Bone marrow (tissue), 2 donors: ENCODE data around the gene ZDHHC9.
"Not testable (repeated sequence)": the region's sequence is repeated elsewhere in the genome, so short reads cannot be mapped to it uniquely, and the experiment has no call there.

Experiments
- DNase-seq, 2 donors: peaks; one replicate each; lab custom pipeline; 2025; lab: John Stamatoyannopoulos, UW

The ZDHHC9 gene

DNA sequence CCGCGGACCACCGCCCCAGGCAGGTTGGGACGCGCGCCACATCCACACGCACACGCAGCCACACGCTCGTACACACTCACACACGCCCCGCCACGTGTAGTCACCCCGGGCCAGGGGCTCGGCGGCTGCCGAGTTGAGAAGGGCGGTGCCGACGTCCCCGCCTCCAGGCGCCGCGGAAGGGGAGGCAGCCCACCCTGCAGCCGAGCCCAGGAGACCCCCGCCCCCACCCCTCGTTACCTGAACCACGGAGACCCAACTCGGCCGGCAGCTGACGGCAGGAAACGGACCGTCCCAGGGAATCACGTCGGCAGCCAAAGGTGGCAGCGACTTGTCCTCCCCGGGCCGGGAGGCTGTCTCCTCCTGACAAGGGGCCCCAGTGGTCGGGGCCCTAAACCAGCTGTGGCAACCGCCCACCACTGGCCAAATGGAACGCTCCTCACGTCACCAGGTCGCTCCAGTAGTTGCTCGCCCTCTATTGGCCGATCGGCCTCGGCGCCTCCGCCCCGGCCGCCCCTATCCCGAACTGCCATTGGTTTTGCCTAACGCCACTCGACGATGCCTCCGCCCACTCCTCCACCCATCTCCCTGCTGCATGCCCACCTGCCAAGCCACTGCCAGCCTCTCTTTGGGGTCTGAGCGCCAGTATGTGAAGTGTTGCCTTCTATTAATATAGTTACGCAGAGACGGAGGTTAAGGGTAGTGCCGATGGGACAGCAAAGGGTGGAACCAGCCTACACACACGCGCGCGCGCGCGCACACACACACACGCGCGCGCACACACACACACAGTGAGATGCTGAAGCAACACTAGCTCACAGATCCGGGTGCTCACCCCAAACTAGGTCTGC, at the start of gene ZDHHC9:
TSS of gene ZDHHC9 (minus strand) at position 428 of the 848 bp plus-strand sequence. CDS start 1,941 bp downstream, outside the sequence.
- DNase-seq = peak; percentile 43 to 63

- no peak for DNase-seq
Observed at GRCh38 chrX:129877401-129877800, 33.7 kb upstream of the ZDHHC9 start.

DNA sequence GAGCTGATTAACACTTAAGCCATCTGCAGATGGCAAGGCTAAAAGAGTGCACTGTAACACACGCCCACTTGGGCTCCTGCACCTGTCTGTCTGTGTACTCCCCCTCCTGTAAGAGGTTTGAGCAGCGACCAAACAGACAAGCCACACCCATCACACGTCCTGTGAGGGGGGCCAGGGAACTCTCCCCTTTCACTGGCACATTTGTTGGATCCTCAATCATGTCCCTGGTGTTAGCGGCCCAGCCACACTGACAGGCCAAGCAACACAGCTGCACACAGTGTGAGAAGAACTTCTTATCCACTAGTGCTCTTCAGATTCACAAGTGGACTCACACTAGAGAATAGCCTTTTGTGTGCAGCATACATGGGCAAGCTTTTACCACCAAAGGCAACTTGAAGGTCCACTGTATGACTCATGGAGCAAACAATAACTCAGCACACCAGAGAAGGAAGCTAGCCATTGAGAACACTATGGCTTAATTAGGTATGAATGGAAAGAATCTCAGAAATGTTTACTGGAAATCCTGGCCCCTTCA, 33.2 kb upstream of the ZDHHC9 start:
- no peak for DNase-seq

DNA sequence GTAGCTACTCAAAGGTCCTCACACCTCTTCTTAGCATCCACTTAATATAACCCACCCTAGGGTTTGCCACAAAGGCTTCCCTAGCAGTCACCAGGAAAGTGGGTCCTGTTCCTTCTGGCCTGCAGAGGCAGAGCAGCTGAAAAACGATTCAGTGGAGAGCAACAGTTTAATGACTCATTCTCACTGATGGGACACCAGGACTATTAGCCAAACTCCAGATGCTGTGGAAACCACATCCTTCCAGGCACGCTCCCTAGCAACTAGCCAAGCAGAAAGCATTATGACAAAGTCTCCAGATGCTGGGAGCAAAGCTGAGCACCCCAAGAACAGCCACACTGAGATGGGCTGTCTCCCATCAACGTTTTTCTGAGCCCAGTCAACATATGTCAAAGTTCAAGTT, 32.0 kb upstream of the ZDHHC9 start:
- DNase-seq = peak in 1 of 2 donors; percentile 0

DNA sequence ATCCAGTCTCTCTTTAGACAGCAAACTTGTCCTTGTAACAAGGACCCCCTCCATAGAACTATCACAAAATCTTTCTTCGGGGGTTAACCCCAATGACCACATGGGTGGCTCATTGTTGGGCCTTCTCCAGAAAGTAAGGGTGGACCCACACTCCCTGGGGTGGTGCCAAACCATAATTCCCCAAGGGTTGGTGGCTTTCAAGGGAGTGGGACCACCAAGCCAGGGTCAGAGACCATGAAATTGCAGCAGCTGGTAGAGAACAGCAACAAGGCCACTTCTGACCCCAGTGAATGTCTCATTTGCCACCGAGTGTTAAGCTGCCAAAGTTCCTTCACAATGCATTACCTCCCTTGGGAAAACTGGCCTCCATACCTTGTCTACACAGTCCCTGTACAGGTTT, 28.8 kb upstream of the ZDHHC9 start:
- DNase-seq = no peak

DNA sequence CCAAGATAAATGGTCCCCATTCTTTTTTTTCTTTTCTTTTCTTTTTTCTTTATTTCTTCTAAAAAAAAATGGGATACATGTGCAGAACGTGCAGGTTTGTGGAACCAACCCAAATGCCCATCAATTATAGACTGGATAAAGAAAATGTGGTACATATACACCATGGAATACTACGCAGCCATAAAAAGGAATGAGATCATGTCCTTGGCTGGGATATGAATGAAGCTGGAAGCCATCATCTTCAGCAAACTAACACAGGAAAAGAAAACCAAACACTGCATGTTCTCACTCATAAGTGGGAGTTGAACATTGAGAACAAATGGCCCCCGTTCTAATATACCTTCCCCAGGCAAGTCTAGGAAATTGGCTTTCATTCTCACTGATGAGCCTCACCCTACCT, 22.6 kb upstream of the ZDHHC9 start:
- not testable (repeated sequence) for DNase-seq

DNA sequence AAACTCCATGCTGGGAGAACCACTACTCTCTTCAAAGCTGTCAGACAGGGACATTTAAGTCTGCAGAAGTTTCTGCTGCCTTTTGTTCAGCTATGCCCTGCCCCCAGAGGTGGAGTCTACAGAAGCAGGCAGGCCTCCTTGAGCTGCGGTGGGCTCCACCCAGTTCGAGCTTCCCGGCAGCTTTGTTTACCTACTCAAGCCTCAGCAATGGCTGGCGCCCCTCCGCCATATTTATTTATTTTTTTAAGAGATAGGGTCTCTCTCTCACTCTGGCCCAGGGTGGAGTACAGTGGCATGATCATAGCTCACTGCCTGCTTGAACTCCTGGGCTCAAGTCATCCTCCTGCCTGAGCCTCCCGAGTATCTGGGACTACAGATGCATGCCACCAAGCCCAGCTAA, 15.4 kb upstream of the ZDHHC9 start:
- DNase-seq = not testable (repeated sequence)

DNA sequence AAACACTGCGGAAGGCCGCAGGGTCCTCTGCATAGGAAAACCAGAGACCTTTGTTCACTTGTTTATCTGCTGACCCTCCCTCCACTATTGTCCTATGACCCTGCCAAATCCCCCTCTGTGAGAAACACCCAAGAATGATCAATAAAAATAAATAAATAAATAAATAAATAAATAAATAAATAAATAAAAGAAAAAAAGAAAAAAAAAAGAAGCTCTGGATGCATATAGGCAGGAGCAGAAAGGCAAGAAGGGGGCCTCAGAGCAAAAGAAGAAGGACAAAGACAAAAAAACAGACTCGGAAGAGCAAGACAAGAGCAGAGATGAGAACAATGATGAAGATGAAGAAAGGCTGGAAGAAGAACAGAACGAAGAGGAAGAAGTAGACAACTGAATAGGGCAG, 8.1 kb upstream of the ZDHHC9 start:
- DNase-seq = not testable (repeated sequence)

GRCh38 chrX:129846716-129847115, 3.0 kb upstream of the ZDHHC9 start:
- DNase-seq = no peak

DNA sequence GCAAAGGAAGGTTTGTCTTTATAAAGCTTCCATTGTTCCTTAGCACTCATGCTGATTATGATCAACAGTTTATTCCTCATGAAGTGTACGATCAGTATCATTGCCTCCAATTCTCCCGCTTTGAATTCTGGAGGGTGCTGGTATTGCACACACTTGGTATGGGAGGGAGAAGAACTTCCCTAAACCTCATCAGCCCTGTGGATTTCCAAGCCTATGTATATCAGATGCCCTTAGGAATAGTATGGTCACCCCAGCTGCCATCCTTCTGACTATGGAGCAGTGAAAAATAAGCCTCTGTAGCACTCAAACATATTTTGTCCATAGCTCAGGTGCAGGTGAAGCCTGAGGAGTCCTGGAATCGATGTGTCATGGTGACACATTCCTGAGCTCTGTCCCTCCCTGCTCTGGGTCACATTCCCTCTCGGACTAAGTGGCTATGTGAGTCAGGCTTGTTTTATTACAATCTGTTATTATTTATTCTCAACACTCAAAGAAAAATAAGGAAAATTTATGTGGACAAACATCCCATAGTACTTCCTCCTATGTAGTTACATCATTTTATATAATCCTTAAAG, 2.0 kb upstream of the ZDHHC9 start:
- DNase-seq = no peak

DNA sequence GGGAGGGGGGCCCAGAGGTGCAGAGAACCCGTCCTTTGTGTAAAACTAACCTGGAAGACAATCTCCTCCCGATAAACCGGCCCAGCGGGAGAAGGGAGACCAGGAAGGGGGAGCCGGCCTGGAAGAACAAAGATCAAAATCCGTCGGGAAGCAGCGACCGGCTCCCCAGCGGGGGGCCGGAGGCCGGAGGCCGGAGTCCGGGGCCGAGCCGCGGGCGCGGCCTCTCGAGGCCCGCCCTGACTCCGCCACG, 552 bp downstream of the ZDHHC9 start:
- DNase-seq = no peak

DNA sequence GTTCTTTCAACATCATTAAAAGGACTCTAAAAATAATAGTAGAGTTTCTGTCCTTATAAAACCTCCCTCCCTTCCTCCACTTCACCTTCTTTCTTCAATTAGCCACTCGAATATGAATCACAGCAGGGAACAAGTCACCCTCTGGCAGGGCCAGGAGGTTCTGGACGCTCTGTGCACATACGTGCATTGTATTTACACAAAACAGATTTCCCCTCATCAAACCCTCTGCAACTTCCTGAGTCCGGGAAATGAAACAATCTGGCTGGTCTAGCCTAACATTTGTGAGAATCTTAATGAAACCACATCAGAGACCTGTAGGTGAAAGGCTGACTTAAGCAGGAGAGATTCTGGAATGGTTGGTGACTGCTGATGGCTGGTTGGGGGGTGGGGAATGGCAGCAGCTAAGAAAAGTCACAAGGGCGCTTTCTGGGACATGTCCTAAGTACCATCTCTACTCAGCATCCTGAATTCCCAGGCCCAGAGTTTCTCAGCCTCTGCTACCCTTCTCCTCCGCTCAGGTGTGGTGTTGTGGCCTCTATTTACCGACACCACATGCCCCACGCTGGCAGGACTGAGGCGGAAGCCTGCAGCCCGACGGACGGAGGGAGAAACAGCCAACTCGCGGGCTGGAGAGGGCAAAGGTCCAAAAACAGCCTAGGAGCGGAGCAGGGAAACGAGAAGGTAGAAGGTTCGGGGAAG, 1.0 kb downstream of the ZDHHC9 start:
- DNase-seq = no peak

DNA sequence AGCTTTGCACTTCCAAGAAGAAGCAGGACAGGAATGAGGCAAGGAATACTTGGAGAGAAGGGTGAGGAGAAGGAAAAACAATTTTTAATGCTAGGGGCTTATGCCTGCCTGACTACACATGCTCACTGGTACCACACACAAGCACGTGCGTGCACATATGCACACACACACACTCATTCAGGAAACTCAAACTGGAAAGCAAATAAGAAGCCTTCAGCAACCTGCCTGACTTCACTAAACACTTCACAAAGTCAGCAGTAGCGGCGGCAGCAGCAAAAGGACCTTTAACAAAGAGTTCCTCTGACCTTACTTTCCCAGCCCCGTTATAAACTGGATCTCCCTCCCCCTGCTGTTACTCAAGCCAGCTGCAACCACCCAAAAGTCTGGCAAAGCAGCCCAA, 3.3 kb downstream of the ZDHHC9 start:
- no peak for DNase-seq

- DNase-seq = no peak
Observed at GRCh38 chrX:129836827-129837226, 6.9 kb downstream of the ZDHHC9 start.

DNA sequence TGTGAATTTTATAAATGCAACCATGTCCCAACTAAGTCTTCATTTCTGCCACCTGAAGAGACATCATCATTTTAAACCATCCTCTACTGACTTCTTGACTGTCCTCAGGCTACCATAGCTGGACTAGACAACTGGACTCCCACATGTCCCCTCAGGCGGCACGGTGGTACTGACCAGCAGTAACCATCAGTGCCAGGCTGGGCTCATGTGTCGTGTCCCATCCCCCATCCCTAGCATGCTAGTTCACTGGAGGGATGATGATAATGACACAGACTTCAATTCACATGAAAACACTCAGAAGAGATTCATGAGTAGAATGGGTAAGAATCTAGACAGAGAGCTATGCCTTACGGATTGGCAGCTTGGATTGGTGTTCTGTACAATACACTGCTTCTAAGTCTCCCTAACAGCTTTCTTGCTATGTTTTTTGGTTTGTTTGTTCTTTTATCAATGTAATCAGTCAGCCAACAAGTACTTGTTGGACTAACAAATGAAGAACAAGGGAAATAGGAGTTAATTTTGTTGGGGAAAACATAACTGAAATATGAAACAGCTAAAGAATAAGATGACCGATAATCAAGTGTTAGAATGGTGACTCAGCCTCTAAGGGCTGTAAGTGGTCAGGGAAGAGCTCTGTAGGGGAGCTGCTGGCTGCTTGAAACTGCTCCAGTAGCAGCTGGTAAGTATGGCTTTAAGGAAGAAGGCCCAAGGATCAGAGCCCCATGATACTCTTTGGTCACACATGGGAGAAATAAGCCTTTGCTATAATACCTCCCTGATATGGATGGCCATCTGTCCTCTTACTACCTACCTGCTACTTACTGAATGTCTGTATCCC, 10.3 kb downstream of the ZDHHC9 start:
- no peak for DNase-seq

DNA sequence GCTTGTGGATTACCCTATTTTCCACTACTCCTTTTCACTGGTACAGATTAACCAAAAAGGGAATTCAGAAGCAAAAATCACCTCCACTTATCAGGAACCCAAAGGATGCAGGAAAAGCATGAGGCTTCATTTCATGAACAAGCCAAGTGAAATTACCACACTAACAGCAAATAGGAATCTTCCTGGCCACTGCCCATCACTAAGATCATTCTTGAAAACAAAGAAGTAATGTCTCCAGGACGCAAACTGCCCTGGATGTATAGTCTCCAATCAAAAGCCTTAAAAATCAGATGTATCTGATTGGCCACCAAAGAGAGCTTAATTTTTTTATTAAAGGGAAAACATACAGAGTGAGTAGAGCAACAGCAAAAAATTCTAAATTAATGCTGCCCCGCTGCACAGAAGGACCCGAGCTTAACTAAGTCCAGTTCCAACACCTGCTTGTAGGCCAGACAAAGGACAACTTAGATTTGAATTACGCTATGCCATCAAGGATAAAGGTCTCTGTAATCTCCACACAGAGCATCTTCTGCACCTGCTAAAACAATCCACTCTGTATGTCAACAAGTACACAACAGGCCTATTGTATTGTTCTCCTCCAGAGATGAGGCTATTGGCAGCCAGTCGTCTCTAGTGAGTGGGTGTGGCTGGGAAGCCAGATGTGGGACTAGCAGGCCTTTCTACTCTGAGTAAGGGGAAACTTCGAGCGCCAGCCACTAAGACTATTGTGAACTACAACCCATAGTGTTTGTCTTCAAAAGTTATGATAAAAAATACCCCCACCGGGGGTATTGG, 12.4 kb downstream of the ZDHHC9 start:
- DNase-seq = no peak

DNA sequence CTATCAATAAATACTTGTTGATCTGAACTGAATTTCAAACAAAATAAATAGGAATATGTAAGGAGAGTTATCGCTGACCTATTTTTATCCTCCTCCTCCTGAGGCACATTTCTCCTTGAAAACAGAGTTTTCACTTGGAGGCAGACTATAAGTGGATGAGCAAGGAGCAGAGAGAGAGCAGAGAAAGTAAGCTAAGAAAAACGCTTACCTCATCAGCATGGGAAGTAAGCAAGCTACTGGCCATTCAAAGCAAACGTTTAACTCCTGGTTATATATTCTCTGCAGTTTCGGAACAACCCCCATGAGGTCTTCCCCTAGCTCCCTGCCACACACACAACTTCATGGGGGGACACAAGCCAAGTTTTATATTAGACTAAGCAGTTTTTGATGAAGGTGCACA, 13.2 kb downstream of the ZDHHC9 start:
- no peak for DNase-seq

DNA sequence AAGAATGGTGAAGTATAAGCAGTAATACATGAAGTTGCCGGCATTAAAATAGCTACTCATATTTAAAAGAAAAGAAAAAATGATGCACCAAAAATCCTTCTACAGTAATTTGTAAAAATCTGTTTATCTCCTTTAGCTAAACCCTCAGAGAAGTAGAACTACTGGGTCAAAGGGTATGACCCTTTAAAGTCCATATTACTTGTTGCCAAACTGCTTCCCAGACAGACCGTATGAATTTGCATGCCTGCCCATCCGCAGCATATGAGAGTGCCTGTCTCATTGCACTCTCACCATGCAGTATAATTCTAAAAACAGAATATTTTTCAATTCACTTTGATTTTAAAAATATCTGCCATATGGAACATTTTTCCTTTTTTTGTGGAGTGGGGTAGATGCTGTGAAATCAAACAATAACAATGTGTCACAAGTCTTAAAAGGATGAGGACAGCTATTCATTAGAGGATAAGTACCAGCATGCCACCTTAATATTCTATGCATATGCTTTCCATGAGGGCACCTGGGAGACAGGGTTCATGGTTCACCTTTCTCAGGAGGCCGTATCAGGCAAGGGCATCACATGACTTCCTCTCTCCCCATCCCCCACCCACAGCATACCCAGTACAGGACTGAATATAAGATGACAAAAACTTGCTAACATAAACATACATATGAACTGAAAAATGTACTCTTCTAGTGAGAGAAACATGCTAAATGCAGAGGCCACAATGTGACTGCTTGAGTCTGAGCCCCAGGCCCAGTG, 17.8 kb downstream of the ZDHHC9 start:
- DNase-seq = no peak

DNA sequence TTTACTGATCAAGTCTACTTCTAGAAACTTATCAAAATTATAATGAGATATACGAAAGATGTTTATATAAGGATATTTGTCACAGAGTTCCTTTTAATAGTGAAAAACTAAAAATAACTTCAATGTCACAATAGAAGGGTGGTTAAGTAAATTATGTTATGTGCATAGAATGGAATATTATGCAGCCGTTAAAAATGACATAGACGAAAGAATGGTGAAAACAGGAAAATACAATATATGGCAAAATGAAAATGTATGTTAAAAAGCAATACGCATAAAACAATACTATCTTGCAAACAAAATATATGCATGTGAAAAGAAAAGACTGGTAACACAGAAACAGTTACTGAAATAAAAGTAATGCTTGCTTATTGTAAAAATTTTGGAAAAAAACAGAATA, 19.1 kb downstream of the ZDHHC9 start:
- DNase-seq = no peak

DNA sequence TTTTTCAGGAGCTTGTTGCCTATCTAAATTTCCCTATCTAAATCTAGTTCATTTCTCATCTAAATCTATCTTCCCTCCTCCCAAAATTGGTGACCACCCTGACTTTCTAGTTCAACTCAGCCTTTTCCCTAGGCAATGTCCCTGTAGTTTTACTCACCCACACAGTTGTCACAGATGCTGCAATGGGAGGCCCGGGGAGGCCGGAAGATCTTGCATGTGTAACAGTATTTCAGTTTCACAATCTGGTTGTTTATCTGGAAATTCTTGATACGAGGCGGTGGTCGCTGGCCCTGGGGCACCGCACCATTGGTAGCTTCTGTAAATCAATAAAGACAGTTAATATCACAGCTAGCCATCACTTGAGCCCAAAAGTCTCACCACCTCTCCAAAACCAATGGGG, 20.2 kb downstream of the ZDHHC9 start:
- no peak for DNase-seq

DNA sequence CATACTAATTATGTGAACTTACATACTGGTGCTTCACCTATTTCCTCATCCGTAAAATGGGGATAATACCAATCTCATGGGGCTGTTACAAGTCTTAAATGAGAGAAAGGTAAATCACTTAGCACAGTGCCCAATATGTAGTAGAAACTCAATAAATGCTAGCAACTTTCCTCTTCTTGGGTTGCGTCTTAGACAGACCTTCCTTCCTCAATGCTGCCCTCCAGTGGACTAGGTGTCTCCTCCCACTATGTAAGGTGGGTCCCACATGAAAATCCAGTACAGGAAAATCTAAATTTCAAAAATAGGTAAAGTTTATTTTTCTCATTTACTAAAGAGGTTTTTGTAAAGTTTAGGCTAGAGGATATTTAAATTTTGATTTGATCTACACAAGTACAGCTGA, 20.6 kb downstream of the ZDHHC9 start:
- DNase-seq = peak in 1 of 2 donors; percentile 38
